GM12872 (cell line): ENCODE measurements around the gene RNF112.

Experiments
- CTCF ChIP-seq: IDR thresholded peaks from 3 replicates; pipeline ENCODE4 v1.5.1; 2011; ENCODE audit warnings: low read depth, mild to moderate bottlenecking, low read length, moderate library complexity; ENCODE audit not compliant: insufficient read depth

RNF112 gene

GRCh38 chr17:19433727-19434340, 22.8 kb downstream of the RNF112 start:
- peak; percentile 21; the same call in 1 of the 3 replicates for TF ChIP-seq CTCF

GRCh38 chr17:19440421-19440820, 29.4 kb downstream of the RNF112 start:
- no peak for TF ChIP-seq CTCF

- no peak for TF ChIP-seq CTCF
These were observed 31.7 kb downstream of the RNF112 start for GRCh38 chr17:19442731-19443130.

GRCh38 chr17:19443148-19443547, 32.1 kb downstream of the RNF112 start:
- TF ChIP-seq CTCF: no peak

GRCh38 chr17:19445105-19445504, 34.1 kb downstream of the RNF112 start:
- TF ChIP-seq CTCF: no peak

- peak; percentile 91 for TF ChIP-seq CTCF
These were observed 36.1 kb downstream of the RNF112 start for GRCh38 chr17:19447085-19447583.

GRCh38 chr17:19448341-19449268, 37.6 kb downstream of the RNF112 start:
- TF ChIP-seq CTCF: no peak
